ENCODE data around the gene L3MBTL4.
"Not testable (repeated sequence)": the region's sequence is repeated elsewhere in the genome, so short reads cannot be mapped to it uniquely, and the experiment has no call there.

L3MBTL4 gene

GRCh38 chr18:6161549-6161948 lies 253.2 kb downstream of the L3MBTL4 start:
- DNase-seq, result no peak

- DNase-seq, result no peak
Measured at GRCh38 chr18:6159426-6159825, 255.3 kb downstream of the L3MBTL4 start.

DNA sequence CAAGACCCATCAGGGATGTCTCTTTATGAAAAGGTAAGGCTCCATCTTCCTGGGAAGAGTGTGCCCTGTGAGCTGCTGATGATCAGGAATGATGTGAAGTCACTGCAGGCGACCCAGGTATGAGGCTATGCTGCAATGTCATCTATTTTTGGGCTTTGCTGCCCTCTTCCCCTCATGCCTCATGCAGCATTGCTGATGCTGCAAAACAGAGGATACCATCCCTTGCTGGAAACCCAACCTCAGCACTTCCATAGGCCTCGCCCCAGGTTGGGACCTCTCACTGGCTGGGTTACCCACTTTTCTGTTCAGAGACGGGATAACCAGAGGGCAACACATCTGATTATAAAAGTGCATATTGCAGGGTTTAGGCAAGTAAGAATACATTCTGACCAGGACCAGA lies 255.8 kb downstream of the L3MBTL4 start:
- no peak for DNase-seq

DNA sequence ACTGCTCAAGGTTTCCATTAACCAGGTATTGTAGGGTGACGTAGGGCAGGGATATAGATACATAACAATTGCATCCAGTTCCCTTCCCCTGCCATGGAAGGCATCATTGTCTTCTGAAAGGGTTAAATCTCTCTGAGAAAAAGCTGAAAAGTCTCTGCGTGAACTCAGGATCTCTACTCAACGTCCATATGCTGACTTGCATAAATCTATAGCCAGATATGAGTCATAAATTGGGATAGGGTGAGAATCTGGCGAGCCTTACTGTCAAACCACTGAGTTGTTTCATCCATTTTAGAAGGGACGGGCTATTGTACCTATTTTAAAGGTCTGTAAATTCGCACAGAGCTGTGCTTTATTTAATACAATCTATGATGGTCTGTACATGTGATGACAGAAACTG lies 258.3 kb downstream of the L3MBTL4 start:
- DNase-seq, result no peak

- no peak for DNase-seq
Measured at GRCh38 chr18:6155707-6156106, 259.0 kb downstream of the L3MBTL4 start.

DNA sequence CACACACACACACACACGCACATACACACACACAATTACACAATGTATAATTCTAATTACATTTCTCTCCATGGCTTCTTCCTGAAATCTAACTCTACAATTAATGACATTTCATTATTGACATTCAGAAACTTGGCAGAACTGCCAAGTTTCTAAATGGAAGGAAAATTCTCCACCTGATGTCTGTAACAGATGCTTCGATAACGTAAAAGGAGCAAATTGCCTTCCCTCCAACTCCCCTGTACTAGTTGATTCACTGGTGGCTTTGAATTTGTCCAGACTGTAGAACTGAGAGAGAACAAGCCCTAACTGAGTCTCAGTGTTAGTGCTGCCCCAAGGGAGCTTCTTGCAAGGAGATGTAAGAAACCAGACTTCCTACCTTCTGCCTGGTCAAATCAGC lies 264.3 kb downstream of the L3MBTL4 start:
- no peak for DNase-seq

DNA sequence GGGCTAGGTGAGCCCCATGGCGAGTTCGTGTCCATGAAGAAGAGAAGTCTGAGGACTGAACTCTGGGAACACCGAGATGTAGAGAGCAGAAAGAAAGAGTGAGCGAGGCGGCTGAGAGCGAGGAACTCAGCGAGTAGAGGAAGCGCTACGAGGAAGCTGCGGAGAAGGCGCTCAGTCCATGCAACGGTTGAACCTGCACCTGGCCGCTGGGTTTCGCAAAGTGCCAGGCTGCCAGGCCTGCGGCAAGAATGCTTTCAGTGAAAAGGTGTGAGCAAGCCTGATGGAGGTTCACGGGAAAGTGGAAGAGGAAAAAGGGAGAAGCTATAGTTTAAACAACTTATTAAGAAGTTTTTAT lies 268.4 kb downstream of the L3MBTL4 start:
- no peak for DNase-seq

DNA sequence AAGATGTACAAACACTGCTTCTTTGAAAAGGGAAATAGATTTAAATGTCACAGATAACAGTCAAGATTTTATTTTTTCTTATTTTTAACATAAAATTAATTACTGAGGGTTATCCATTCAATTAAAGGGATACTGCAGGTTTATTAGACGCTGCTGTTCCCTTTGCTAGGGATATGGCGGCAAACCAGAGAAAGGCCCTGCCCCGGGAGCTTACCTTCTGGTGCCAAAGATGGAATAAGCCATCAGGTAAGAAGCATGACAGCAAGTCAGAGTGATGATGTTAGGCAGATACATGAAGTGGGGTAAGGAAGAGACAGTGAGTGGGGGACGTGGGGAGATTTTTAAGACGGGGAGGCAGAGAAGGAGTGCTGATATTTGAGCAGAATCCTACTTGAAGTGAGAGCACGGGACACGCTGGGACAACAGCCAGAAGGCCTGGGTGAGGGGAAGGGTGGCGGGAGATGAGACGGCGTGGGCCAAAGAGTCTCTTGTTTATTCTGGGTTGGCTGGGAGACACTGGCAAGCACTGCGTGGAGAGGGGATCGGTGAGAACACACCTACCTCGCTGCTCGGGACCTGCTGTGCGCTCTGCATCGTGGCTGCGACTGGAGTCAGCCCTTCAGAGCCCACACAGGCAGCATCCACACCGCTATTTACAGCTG lies 268.9 kb downstream of the L3MBTL4 start:
- DNase-seq, result no peak

DNA sequence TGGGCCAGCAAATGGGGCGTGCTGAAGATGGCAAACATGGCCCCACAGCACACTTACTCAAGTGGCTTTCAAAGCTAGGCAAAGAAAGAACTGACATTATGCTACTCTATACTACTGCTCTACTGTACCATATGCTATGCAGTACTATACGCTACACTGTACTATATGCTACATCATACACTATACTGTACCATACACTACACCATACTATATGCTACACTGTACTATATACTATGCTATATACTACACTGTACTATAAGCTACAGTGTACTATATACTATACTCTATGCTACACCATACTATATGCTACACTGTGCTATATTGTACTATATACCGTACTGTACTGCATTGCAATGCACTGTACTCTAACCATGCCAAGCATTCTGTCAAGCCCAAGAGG lies 275.7 kb downstream of the L3MBTL4 start:
- no peak for DNase-seq

DNA sequence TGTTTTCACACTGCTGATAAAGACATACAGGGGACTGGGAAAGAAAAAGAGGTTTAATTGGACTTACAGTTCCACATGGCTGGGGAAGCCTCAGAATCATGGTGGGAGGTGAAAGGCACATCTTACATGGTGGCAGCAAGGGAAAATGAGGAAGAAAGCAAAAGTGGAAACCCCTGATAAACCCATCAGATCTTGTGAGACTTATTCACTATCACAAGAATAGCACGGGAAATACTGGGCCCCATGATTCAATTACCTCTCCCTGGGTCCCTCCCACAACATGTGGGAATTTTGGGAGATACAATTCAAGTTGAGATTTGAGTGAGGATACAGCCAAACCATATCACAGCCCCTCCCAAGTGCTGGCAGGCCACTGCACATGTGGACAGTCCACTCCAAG lies 278.8 kb downstream of the L3MBTL4 start:
- not testable (repeated sequence) for DNase-seq

- DNase-seq, result not testable (repeated sequence)
Measured at GRCh38 chr18:6135029-6135428, 279.7 kb downstream of the L3MBTL4 start.

DNA sequence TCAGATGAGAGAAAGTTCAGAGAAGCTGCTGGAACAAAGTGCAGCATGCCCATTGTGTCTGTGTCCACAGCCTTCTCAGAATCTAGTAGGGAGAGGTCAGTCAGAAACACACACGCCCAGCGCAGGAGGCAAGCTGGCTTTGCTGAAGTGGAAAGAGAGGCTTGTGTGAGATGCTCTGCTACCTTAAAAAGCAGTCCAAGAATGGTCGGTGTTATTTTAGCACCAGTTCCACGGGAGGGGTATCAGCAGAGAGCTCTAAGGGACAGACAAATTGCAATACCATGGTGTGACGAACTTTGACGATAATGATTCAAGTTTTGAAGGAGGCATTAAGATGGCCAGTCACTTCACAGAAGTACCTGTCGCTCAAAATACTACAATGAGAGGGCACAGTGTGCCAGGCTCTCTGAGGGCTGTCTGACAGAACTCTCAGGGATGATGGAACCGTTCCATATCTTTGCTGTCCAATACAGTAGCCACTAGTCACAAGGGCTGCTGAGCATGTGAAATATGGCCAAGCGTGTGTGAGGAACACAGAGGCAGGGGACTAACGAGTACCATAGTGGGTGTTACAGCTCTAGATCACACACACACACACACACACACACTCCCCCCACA lies 281.9 kb downstream of the L3MBTL4 start:
- no peak for DNase-seq

- no peak for DNase-seq
Measured at GRCh38 chr18:6120820-6121279, 293.9 kb downstream of the L3MBTL4 start.

GRCh38 chr18:6119761-6120160 lies 294.9 kb downstream of the L3MBTL4 start:
- DNase-seq, result no peak

- no peak for DNase-seq
Measured at GRCh38 chr18:6118080-6118479, 296.6 kb downstream of the L3MBTL4 start.

- no peak for DNase-seq
Measured at GRCh38 chr18:6115710-6116109, 299.0 kb downstream of the L3MBTL4 start.

- no peak for DNase-seq
Measured at GRCh38 chr18:6113650-6114049, 301.1 kb downstream of the L3MBTL4 start.

DNA sequence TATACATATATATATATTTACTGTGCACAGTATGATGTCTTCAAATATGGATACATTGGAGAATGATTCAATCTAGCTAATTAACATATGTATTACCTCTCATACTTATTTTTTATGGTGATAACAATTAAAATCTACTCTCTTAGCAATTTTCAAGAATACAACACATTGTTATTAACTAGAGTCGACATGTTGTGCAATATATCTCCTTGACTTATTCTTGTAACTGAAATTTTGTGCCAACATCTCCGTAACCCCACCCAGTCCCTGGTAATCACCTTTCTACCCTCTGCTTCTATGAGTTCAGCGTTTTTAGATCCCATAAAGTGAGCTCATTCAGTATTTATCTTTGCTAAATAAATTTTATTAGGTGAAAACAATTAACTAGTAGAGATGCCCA lies 303.0 kb downstream of the L3MBTL4 start:
- no peak for DNase-seq

- DNase-seq, result no peak
Measured at GRCh38 chr18:6109743-6110142, 305.0 kb downstream of the L3MBTL4 start.

DNA sequence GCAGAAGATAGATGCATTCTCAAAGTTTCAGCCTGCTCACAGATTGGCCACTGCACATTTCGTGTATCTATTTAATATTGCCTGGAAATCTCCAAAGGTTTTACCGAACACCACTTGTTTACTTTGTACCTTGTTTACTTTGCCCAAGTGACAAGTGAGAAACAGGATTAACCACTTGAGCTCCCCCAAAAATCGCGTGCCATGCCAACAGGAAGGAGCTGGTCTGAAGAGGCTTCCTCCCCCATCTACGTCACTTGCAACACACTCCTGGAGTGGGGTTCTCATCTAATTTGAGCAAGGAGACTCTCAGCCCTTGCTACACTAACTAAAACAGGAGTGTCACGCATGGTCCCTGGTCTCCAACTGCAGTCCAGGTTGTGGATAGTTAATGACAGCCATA lies 306.9 kb downstream of the L3MBTL4 start:
- no peak for DNase-seq

DNA sequence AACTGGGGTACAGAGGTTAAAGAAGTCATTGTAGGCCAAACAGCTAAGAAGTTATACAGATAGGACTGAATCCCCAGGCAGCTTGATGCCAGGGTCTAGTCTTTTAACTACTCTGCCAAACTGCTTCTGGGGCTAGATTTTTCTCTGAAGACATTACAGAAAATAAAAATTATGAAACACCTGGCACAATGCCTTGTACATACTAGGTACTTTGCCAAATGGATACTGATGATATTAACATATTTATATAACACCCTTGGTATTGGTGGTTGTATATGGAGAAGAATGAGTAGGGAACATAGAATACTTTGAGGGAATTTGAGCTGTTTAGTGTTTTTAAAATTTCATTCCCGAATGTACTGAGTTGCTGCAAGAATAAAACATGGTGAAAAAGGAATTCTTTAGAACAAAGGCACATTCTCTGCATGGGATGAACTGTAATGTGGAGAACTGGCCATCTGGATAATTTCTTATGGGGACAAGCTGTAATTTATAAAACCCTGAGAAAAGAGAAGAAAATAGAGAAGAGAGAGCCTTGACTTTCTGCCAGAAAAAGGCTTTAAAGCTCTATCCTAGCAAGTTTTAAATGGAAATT lies 308.5 kb downstream of the L3MBTL4 start:
- no peak for DNase-seq

- DNase-seq, result no peak
Measured at GRCh38 chr18:6103741-6104140, 311.0 kb downstream of the L3MBTL4 start.

GRCh38 chr18:6096730-6097129 lies 318.0 kb downstream of the L3MBTL4 start:
- no peak for DNase-seq

- DNase-seq, result no peak
Measured at GRCh38 chr18:6088432-6088831, 326.3 kb downstream of the L3MBTL4 start.

DNA sequence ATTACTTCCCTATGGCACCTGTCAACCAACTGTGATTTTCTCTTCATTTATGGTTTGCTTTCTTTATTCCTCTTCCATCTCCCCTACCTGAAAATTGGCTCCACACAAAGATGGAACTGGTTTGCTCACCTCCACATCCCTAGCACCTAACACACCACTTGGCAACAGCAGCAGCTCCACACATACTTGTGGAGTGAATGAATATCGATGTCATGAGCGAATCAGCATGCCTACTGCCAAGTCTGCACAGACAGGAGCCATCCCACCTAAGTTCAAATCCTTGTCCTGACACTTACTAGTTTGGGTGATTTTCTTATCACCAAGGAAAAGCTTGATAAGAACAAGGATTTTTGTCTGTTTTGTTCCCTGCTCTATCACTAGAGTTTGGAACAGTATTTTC lies 328.0 kb downstream of the L3MBTL4 start:
- no peak for DNase-seq
